GM06990 (cell line): ENCODE data around the gene DIAPH1.

Source experiments
- DNase-seq: peaks from one replicate; pipeline ENCODE4 v3.0.0-alpha.2; 2011; ENCODE audit not compliant: insufficient read length; ENCODE audit errors: extremely low read depth
- H3K27me3 ChIP-seq: replicated peaks from 2 replicates; pipeline ENCODE4 v1.6.0; 2011; ENCODE audit warnings: low read length; ENCODE audit not compliant: control insufficient read depth, insufficient read depth
- H3K36me3 ChIP-seq: 2 replicates; pipeline ENCODE4 v1.5.1; 2011; ENCODE audit warnings: low read length; ENCODE audit not compliant: control insufficient read depth, insufficient read depth
- H3K4me3 ChIP-seq: replicated peaks from 2 replicates; pipeline ENCODE4 v1.5.1; 2011; ENCODE audit warnings: low read depth, mild to moderate bottlenecking, control low read depth, low read length
- TF ChIP-seq, protein P1 (sequence below): IDR thresholded peaks from 2 replicates; pipeline ENCODE4 v1.5.1; 2011; ENCODE audit warnings: low read length, control low read depth, mild to moderate bottlenecking, inconsistent platforms; ENCODE audit not compliant: insufficient read depth, poor library complexity, severe bottlenecking

DIAPH1 gene

DNA sequence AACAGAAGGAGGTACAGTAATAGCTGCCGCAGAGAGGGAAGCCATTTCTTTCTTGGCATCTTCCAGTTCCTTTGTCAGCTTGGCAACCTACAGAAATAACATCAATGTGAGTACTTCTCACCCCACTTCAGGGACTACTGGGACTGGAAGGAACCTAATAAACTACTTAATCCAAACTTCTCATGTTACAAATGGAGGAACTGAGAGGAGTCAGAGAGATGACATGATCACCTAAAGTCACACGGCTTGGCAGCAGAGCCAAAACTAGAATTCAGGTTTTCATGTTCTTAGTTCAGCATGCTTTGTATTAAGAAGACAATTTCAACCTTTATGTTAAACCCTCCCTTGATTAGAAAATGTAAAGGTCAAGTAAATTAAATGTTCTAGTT is 44.7 kb downstream of the DIAPH1 start:
- DNase-seq, result no peak
- H3K36me3 ChIP-seq, result peaks cover 22% of the 10 kb centered on the region

DNA sequence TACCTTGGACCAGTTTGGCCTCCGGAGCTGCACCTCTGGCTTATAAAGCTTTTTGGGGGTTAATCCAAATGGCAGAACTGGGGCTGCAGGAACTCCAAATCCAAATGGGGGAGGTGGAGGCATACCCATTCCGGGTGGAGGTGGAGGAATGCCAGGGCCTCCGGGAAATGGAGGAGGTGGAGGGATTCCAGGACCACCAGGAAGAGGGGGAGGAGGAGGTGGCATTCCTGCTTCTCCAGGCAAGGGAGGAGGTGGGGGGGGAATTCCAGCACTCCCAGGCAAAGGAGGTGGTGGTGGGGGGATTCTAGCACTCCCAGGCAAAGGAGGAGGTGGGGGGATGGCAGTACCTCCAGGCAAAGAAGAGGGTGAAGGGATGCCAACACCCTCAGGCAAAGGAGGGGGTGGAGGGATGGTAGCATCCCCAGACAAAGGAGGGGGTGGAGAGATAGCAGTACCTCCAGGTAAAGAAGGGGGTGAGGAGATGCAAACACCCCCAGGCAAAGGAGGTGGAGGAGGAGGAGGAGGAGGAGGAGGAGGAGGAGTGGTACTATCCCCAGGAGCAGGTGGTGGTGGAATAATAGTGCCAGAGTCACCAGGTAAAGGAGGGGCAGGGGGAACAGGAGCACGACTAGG is 45.2 kb downstream of the DIAPH1 start:
- no peak for DNase-seq
- Histone ChIP-seq H3K4me3 (no peak overlapping the region), H3K27me3 (no peaks in the 10 kb centered on the region), H3K36me3 (peaks cover 20% of the 10 kb centered on the region)
- TF ChIP-seq, protein P1, sequence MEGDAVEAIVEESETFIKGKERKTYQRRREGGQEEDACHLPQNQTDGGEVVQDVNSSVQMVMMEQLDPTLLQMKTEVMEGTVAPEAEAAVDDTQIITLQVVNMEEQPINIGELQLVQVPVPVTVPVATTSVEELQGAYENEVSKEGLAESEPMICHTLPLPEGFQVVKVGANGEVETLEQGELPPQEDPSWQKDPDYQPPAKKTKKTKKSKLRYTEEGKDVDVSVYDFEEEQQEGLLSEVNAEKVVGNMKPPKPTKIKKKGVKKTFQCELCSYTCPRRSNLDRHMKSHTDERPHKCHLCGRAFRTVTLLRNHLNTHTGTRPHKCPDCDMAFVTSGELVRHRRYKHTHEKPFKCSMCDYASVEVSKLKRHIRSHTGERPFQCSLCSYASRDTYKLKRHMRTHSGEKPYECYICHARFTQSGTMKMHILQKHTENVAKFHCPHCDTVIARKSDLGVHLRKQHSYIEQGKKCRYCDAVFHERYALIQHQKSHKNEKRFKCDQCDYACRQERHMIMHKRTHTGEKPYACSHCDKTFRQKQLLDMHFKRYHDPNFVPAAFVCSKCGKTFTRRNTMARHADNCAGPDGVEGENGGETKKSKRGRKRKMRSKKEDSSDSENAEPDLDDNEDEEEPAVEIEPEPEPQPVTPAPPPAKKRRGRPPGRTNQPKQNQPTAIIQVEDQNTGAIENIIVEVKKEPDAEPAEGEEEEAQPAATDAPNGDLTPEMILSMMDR, result no peak

More for the DNA sequence above, 44.7 kb downstream of the DIAPH1 start:
- Histone ChIP-seq H3K4me3 (no peak overlapping the region), H3K27me3 (no peaks in the 10 kb centered on the region)
- TF ChIP-seq, protein P1, result no peak

DNA sequence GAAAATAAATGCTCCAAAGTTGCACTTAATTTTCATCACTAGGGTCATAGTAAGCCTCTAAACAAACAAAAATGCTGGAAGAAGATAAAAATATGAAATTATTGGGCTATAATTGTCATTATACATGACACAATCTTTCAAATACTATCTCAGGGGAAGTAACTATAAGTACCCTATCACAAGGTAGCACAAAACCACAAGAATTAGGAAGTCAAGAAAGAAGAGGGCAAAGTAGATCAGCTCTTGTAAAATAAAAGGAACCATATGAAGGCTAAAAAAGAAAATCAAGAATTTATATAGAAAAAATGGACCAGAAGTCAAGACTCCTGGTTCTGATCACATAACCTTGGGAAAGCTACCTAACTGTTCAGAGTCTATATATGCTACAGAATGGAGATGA is 48.1 kb downstream of the DIAPH1 start:
- Histone ChIP-seq H3K27me3 (no peaks in the 10 kb centered on the region), H3K36me3 (peaks cover 13% of the 10 kb centered on the region)
- no peak for DNase-seq

DNA sequence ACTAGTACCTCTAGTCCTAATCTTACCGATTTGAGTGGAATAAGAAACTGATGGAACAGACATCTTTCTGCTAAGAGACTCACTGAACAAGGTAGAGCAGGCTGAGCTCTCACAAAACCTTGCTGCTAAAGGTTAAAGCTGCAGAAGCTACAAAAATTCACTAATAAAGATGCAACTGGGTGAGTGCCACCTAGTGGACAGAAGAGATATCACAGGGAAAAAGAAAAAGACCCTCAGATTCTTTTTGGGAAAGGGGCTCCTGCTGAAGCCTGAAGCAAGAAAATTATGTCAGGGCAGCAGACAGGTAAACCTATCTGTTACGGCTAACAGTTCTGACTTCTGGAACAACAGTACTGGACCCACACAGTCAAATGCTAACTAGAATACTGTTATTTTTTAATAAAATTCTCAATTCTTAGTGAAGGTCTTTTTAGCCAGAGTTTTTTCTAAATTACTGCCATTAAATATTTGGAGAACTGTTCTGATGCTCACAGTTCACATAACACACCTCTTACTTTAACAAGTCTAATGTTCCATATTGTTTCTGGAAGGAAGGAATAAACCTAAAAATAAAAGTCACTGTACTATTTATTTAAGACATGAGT is 51.2 kb downstream of the DIAPH1 start:
- no peaks in the 10 kb centered on the region for H3K27me3 ChIP-seq
- peaks cover 5% of the 10 kb centered on the region for H3K36me3 ChIP-seq
- TF ChIP-seq, protein P1, result peak; percentile 79
- no peak overlapping the region for H3K4me3 ChIP-seq
- no peak for DNase-seq

More for the DNA sequence above, 48.1 kb downstream of the DIAPH1 start:
- no peak overlapping the region for H3K4me3 ChIP-seq
- TF ChIP-seq, protein P1, result no peak

DNA sequence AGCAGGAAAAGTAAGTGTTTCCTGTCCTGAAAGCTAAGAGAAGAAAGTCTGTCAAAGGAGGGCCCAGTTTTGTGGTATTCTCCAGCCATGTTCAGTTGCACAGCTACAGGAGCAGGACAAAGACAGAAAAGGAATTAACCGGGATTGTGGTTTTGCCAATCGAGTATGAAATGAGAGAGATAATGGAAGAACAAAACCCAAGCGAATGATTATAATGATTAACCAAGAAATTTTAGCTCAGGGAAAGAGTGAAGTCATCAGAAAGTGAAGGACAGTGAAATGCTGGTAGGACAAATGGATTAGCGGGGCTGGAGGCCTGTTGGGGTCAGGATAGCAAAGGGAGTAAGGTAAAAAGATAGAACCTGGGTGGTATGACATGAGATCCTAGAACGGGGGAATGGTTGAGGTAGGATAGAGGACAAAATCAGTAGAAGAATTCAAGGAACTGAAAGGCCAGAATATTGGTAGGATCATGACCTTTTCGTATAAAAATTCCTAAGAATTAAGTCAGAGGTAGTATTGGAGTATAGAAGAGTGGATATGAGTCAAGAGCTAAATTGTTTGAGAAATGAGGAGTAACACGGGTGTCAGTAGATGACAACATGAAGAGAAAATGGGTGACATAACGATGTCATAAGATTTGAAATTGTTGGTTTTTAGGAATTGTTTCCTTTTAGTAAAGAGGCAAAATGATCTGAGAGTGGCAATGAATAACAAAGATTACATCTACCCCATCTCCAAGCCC is 52.8 kb downstream of the DIAPH1 start:
- DNase-seq, result no peak
- TF ChIP-seq, protein P1, result no peak
- Histone ChIP-seq H3K36me3 (peaks cover 6% of the 10 kb centered on the region), H3K4me3 (no peak overlapping the region), H3K27me3 (no peaks in the 10 kb centered on the region)
